ENCODE data around the gene RGS18.

The RGS18 gene

GRCh38 chr1:192158181-192158580, at the start of gene RGS18:
Gene RGS18 (plus strand): TSS chr1:192158462. CDS start chr1:192158638, 176 bp downstream.
- no peaks in the 10 kb centered on the region for H3K27me3 ChIP-seq (ENCODE audit: insufficient read depth, low read depth)

GRCh38 chr1:192109576-192109975, 48.7 kb upstream of the RGS18 start:
- Histone ChIP-seq H3K9ac (no peak overlapping the region), H3K4me3 (IDR thresholded peaks at IDR 0.05; ENCODE audit: insufficient read depth, low read depth, low read length) (no peak overlapping the region), H3K79me2 (ENCODE audit: insufficient read depth, low read depth) (no peaks in the 10 kb centered on the region), H4K20me1 (ENCODE audit: insufficient read depth) (no peaks in the 10 kb centered on the region), H3K4me2 (no peak overlapping the region), H3K36me3 (ENCODE audit: insufficient read depth) (no peaks in the 10 kb centered on the region), H3K27me3 (ENCODE audit: insufficient read depth, low read depth) (no peaks in the 10 kb centered on the region), H3K4me1 (ENCODE audit: low read depth, poor library complexity, severe bottlenecking) (peaks cover 4% of the 10 kb centered on the region), H3K27ac (no peak overlapping the region), H2AFZ (ENCODE audit: low read depth) (no peak overlapping the region)
- no peak for TF ChIP-seq CTCF (conservative IDR thresholded peaks at IDR 0.05; ENCODE audit: low read depth, low read length)

More at GRCh38 chr1:192158181-192158580, at the start of gene RGS18:
- Histone ChIP-seq H3K9ac (no peak within 1 kb of the TSS), H4K20me1 (ENCODE audit: insufficient read depth) (no peaks in the 10 kb centered on the region), H3K4me2 (no peak within 1 kb of the TSS), H3K4me3 (IDR thresholded peaks at IDR 0.05; ENCODE audit: insufficient read depth, low read depth, low read length) (no peak within 1 kb of the TSS), H2AFZ (ENCODE audit: low read depth) (no peak within 1 kb of the TSS), H3K79me2 (ENCODE audit: insufficient read depth, low read depth) (no peaks in the 10 kb centered on the region), H3K36me3 (ENCODE audit: insufficient read depth) (no peaks in the 10 kb centered on the region), H3K27ac (no peak within 1 kb of the TSS), H3K4me1 (ENCODE audit: low read depth, poor library complexity, severe bottlenecking) (no peaks in the 10 kb centered on the region)
- TF ChIP-seq CTCF (conservative IDR thresholded peaks at IDR 0.05; ENCODE audit: low read depth, low read length): no peak

GRCh38 chr1:192115000-192115399, 43.3 kb upstream of the RGS18 start:
- no peak for TF ChIP-seq CTCF (conservative IDR thresholded peaks at IDR 0.05; ENCODE audit: low read depth, low read length)
- Histone ChIP-seq H2AFZ (ENCODE audit: low read depth) (no peak overlapping the region), H3K36me3 (ENCODE audit: insufficient read depth) (no peaks in the 10 kb centered on the region), H3K4me2 (no peak overlapping the region), H3K27me3 (ENCODE audit: insufficient read depth, low read depth) (no peaks in the 10 kb centered on the region), H3K27ac (no peak overlapping the region), H4K20me1 (ENCODE audit: insufficient read depth) (no peaks in the 10 kb centered on the region), H3K4me3 (IDR thresholded peaks at IDR 0.05; ENCODE audit: insufficient read depth, low read depth, low read length) (no peak overlapping the region), H3K4me1 (ENCODE audit: low read depth, poor library complexity, severe bottlenecking) (peaks cover 4% of the 10 kb centered on the region), H3K79me2 (ENCODE audit: insufficient read depth, low read depth) (no peaks in the 10 kb centered on the region), H3K9ac (no peak overlapping the region)

- no peaks in the 10 kb centered on the region for H3K36me3 ChIP-seq (ENCODE audit: insufficient read depth)
These were observed 39.3 kb upstream of the RGS18 start for GRCh38 chr1:192118881-192119405.

More at GRCh38 chr1:192118881-192119405, 39.3 kb upstream of the RGS18 start:
- Histone ChIP-seq H2AFZ (ENCODE audit: low read depth) (no peak overlapping the region), H3K27me3 (ENCODE audit: insufficient read depth, low read depth) (no peaks in the 10 kb centered on the region), H3K9ac (no peak overlapping the region), H3K4me2 (no peak overlapping the region), H3K27ac (no peak overlapping the region), H3K4me3 (IDR thresholded peaks at IDR 0.05; ENCODE audit: insufficient read depth, low read depth, low read length) (no peak overlapping the region), H4K20me1 (ENCODE audit: insufficient read depth) (no peaks in the 10 kb centered on the region), H3K79me2 (ENCODE audit: insufficient read depth, low read depth) (no peaks in the 10 kb centered on the region), H3K4me1 (ENCODE audit: low read depth, poor library complexity, severe bottlenecking) (no peaks in the 10 kb centered on the region)
- no peak for TF ChIP-seq CTCF (conservative IDR thresholded peaks at IDR 0.05; ENCODE audit: low read depth, low read length)
